ENCODE measurements around the gene OR5AU1.
"Not testable (repeated sequence)": the region's sequence is repeated elsewhere in the genome, so short reads cannot be mapped to it uniquely, and the experiment has no call there.

The OR5AU1 gene

GRCh38 chr14:21194597-21194996 is 38.7 kb upstream of the OR5AU1 start:
- H3K36me3 ChIP-seq (ENCODE audit: control insufficient read depth, insufficient read depth, low read length): no peaks in the 10 kb centered on the region
- H3K4me1 ChIP-seq (ENCODE audit: control insufficient read depth, insufficient read depth, low read length): peaks cover 6% of the 10 kb centered on the region
- no peak overlapping the region for H3K4me3 ChIP-seq (ENCODE audit: low read length)
- no peaks in the 10 kb centered on the region for H3K9me3 ChIP-seq (ENCODE audit: control insufficient read depth, low read length)
- H3K9ac ChIP-seq (ENCODE audit: low read length): no peak overlapping the region
- peaks cover 11% of the 10 kb centered on the region for H3K27me3 ChIP-seq (ENCODE audit: control insufficient read depth, insufficient read depth, low read length)

DNA sequence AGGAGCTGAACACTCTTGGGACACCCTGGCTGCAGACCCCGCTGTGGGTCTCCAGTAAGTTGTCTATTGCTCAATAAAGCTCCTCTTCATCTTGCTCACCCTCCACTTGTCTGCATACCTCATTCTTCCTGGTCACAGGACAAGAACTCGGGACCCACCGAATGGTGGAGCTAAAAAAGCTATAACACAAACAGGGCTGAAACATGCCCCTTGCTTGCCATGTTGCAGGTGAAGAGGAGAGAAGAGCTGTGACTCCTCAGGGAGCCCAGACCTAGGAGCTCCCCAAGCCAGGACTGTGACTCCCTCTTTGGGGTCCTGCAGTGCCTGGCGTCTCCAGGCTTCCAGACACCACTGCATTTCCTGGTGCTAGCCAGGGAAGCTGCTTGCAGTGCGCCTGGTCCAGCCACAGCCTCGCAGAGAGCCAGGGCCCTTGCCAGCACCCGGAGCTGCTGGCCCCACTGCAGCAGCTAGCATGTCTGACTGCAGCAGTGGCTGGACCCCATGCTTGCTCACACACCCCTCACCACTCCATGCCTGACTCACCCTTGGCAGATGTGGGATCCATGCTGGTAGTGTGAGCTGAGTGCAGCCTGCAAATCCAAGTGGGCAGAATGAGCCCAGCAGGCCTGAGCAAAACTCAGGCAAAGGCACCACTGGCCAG is 37.1 kb upstream of the OR5AU1 start:
- H3K9me3 ChIP-seq (ENCODE audit: control insufficient read depth, low read length): no peaks in the 10 kb centered on the region
- no peak overlapping the region for H3K4me3 ChIP-seq (ENCODE audit: low read length)
- peaks cover 6% of the 10 kb centered on the region for H3K4me1 ChIP-seq (ENCODE audit: control insufficient read depth, insufficient read depth, low read length)
- no peaks in the 10 kb centered on the region for H3K36me3 ChIP-seq (ENCODE audit: control insufficient read depth, insufficient read depth, low read length)
- H3K27me3 ChIP-seq (ENCODE audit: control insufficient read depth, insufficient read depth, low read length): peaks cover 11% of the 10 kb centered on the region
- H3K9ac ChIP-seq (ENCODE audit: low read length): no peak overlapping the region

DNA sequence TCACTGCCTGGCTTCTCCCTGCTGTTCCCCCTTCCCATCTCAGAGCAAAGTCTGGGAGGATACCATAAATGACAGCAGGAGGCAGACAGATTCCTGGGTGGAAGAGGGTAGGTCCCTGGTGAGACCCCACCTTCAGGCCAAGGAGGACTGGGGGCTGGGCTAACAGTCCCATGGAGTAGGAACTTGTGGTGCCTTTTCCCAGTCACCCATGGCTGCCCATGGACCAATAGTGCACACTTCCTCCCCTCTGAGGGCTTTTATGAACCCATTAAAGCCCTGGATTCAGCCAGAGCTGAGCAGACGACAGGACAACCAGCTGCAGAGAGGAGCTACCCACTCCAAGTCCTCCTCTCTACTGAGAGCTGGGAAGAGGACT is 36.6 kb upstream of the OR5AU1 start:
- Histone ChIP-seq H3K36me3 (ENCODE audit: control insufficient read depth, insufficient read depth, low read length) (no peaks in the 10 kb centered on the region), H3K27me3 (ENCODE audit: control insufficient read depth, insufficient read depth, low read length) (peaks cover 11% of the 10 kb centered on the region), H3K4me1 (ENCODE audit: control insufficient read depth, insufficient read depth, low read length) (peaks cover 6% of the 10 kb centered on the region), H3K9ac (ENCODE audit: low read length) (no peak overlapping the region), H3K4me3 (ENCODE audit: low read length) (no peak overlapping the region), H3K9me3 (ENCODE audit: control insufficient read depth, low read length) (no peaks in the 10 kb centered on the region)

GRCh38 chr14:21191809-21192446 is 36.1 kb upstream of the OR5AU1 start:
- Histone ChIP-seq H3K4me1 (ENCODE audit: control insufficient read depth, insufficient read depth, low read length) (peaks cover 6% of the 10 kb centered on the region), H3K27me3 (ENCODE audit: control insufficient read depth, insufficient read depth, low read length) (peaks cover 11% of the 10 kb centered on the region), H3K9me3 (ENCODE audit: control insufficient read depth, low read length) (no peaks in the 10 kb centered on the region), H3K4me3 (ENCODE audit: low read length) (no peak overlapping the region), H3K9ac (ENCODE audit: low read length) (no peak overlapping the region), H3K36me3 (ENCODE audit: control insufficient read depth, insufficient read depth, low read length) (no peaks in the 10 kb centered on the region)

DNA sequence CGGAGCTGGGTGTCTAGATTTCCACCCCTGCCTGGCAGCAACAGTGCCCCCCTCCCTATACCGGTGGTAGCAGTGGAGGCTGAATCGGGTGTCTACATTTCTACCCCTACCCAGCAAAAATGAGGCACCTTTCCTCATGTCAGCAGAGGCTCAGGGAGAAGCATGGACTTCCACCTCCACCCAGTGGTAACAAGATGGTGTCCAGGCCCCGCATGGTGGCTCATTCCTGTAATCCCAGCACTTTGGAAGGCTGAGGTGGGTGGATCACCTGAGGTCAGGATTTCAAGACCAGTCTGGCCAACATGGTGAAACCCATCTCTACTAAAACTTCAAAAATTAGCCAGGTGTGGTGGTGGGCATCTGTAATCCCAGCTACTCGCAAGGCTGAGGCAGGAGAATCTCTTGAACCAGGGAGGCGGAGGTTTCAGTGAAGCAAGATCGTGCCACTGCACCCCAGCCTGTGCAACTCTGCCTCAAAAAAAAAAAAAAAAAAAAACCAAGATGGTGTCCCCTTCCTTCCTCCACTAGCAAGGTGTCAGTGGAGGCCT is 35.5 kb upstream of the OR5AU1 start:
- no peak overlapping the region for H3K4me3 ChIP-seq (ENCODE audit: low read length)
- no peaks in the 10 kb centered on the region for H3K36me3 ChIP-seq (ENCODE audit: control insufficient read depth, insufficient read depth, low read length)

DNA sequence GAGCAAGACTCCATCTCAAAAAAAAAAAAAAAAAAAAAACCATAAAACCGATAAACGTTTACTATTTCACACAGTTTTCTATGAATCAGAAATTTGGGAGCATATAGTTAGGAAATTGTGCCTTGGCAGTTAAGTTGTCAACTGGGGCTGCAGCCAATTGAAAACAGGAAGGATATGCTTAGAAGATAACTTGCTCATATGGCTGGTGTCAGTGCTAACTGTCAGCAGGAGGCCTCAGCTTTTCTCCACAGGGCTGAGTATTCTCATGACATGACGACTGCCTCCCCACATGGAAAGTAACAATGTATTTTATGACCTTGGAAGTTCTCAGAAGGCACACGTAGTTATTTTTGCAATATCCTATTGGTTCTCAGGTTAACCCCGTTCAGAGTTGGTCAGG is 29.6 kb upstream of the OR5AU1 start:
- H3K9ac ChIP-seq (ENCODE audit: low read length): no peak overlapping the region
- no peaks in the 10 kb centered on the region for H3K36me3 ChIP-seq (ENCODE audit: control insufficient read depth, insufficient read depth, low read length)
- H3K27me3 ChIP-seq (ENCODE audit: control insufficient read depth, insufficient read depth, low read length): no peaks in the 10 kb centered on the region
- H3K4me1 ChIP-seq (ENCODE audit: control insufficient read depth, insufficient read depth, low read length): no peaks in the 10 kb centered on the region
- no peaks in the 10 kb centered on the region for H3K9me3 ChIP-seq (ENCODE audit: control insufficient read depth, low read length)
- no peak overlapping the region for H3K4me3 ChIP-seq (ENCODE audit: low read length)

More for the DNA sequence above, 35.5 kb upstream of the OR5AU1 start:
- Histone ChIP-seq H3K27me3 (ENCODE audit: control insufficient read depth, insufficient read depth, low read length) (peaks cover 11% of the 10 kb centered on the region), H3K4me1 (ENCODE audit: control insufficient read depth, insufficient read depth, low read length) (peaks cover 6% of the 10 kb centered on the region), H3K9me3 (ENCODE audit: control insufficient read depth, low read length) (no peaks in the 10 kb centered on the region), H3K9ac (ENCODE audit: low read length) (no peak overlapping the region)

DNA sequence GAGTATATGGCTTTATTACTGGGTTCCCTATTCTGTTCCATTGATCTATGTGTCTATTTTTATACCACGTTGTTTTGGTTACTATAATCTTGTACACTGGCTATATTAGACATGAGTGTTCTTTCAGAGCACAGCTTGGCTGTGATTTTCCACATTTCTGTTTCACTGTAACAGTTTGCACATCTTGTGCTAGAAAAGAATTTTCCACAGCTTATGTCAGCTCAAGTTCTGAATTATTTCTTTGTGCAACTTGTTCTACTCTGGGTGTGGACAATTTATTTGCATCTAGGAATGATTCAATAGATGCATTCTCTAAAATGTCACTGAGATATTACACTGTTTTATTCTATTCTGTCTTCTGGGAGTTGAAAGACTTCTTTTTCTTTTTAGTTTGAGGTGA is 28.4 kb upstream of the OR5AU1 start:
- Histone ChIP-seq H3K4me3 (ENCODE audit: low read length) (no peak overlapping the region), H3K27me3 (ENCODE audit: control insufficient read depth, insufficient read depth, low read length) (no peaks in the 10 kb centered on the region), H3K4me1 (ENCODE audit: control insufficient read depth, insufficient read depth, low read length) (no peaks in the 10 kb centered on the region), H3K9ac (ENCODE audit: low read length) (no peak overlapping the region), H3K9me3 (ENCODE audit: control insufficient read depth, low read length) (no peaks in the 10 kb centered on the region), H3K36me3 (ENCODE audit: control insufficient read depth, insufficient read depth, low read length) (no peaks in the 10 kb centered on the region)

GRCh38 chr14:21182166-21182565 is 26.3 kb upstream of the OR5AU1 start:
- no peaks in the 10 kb centered on the region for H3K27me3 ChIP-seq (ENCODE audit: control insufficient read depth, insufficient read depth, low read length)
- no peak overlapping the region for H3K9ac ChIP-seq (ENCODE audit: low read length)
- H3K4me1 ChIP-seq (ENCODE audit: control insufficient read depth, insufficient read depth, low read length): no peaks in the 10 kb centered on the region
- H3K4me3 ChIP-seq (ENCODE audit: low read length): no peak overlapping the region
- H3K36me3 ChIP-seq (ENCODE audit: control insufficient read depth, insufficient read depth, low read length): no peaks in the 10 kb centered on the region
- no peaks in the 10 kb centered on the region for H3K9me3 ChIP-seq (ENCODE audit: control insufficient read depth, low read length)

DNA sequence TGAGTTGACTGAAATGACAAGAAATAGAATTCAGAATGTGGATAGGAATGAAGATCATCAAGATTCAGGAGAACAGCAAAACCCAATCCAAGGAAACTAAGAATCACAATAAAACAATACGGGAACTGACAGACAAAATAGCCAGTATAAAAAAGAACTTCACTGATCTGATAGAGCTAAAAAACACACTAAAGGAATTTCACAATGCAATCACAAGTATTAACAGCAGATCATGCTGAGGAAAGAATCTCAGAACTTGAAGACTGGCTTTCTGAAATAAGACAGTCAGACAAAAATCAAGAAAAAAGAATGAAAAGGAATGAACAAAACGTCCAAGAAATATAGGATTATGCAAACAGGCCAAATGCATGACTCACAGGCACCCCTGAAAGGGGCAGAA is 15.3 kb upstream of the OR5AU1 start:
- peaks cover 4% of the 10 kb centered on the region for H3K27me3 ChIP-seq (ENCODE audit: control insufficient read depth, insufficient read depth, low read length)
- no peak overlapping the region for H3K9ac ChIP-seq (ENCODE audit: low read length)
- no peaks in the 10 kb centered on the region for H3K4me1 ChIP-seq (ENCODE audit: control insufficient read depth, insufficient read depth, low read length)
- H3K4me3 ChIP-seq (ENCODE audit: low read length): no peak overlapping the region
- no peaks in the 10 kb centered on the region for H3K36me3 ChIP-seq (ENCODE audit: control insufficient read depth, insufficient read depth, low read length)
- no peaks in the 10 kb centered on the region for H3K9me3 ChIP-seq (ENCODE audit: control insufficient read depth, low read length)

DNA sequence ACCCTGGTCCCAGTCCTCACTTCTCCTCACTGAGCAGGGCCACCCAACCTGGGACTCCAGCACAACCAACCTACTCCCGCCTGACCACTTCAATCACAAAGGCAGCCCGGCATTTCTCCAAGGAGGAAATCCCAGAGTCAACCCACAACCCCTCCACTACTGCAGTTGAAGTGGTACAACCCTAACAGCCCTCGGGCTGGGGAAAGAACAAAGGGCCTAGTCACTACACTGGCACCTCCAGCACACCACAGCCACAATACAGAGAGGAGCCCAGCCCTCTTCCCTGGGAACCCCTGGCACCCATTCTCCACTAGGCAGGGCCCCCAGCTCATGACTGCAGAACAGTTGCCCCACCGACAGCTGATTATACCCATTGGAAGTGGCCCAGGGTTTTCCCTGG is 13.7 kb upstream of the OR5AU1 start:
- no peaks in the 10 kb centered on the region for H3K9me3 ChIP-seq (ENCODE audit: control insufficient read depth, low read length)

DNA sequence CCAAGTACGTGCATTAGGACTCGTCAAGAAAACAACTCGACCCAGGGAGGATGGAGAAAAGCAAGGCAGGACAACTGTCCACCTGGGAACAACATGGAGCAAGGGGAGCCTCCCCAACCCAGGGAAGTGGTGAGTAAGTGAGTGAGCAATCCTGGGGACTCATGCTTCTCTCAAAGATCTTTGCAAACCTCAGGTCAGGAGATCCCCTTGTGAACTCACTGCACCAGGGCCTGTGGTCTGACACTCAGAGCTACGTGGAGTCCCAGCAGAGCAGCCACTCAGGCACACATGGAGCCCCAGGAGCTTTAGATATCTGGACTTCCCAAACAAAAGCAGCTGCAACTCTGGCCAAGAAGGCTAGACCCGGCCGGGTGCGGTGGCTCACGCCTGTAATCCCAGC is 12.2 kb upstream of the OR5AU1 start:
- H3K9me3 ChIP-seq (ENCODE audit: control insufficient read depth, low read length): no peaks in the 10 kb centered on the region
- H3K9ac ChIP-seq (ENCODE audit: low read length): no peak overlapping the region
- no peaks in the 10 kb centered on the region for H3K4me1 ChIP-seq (ENCODE audit: control insufficient read depth, insufficient read depth, low read length)
- no peaks in the 10 kb centered on the region for H3K36me3 ChIP-seq (ENCODE audit: control insufficient read depth, insufficient read depth, low read length)
- no peak overlapping the region for H3K4me3 ChIP-seq (ENCODE audit: low read length)
- H3K27me3 ChIP-seq (ENCODE audit: control insufficient read depth, insufficient read depth, low read length): peaks cover 4% of the 10 kb centered on the region

More for the DNA sequence above, 13.7 kb upstream of the OR5AU1 start:
- Histone ChIP-seq H3K36me3 (ENCODE audit: control insufficient read depth, insufficient read depth, low read length) (no peaks in the 10 kb centered on the region), H3K4me1 (ENCODE audit: control insufficient read depth, insufficient read depth, low read length) (no peaks in the 10 kb centered on the region), H3K4me3 (ENCODE audit: low read length) (no peak overlapping the region), H3K27me3 (ENCODE audit: control insufficient read depth, insufficient read depth, low read length) (peaks cover 4% of the 10 kb centered on the region), H3K9ac (ENCODE audit: low read length) (no peak overlapping the region)

DNA sequence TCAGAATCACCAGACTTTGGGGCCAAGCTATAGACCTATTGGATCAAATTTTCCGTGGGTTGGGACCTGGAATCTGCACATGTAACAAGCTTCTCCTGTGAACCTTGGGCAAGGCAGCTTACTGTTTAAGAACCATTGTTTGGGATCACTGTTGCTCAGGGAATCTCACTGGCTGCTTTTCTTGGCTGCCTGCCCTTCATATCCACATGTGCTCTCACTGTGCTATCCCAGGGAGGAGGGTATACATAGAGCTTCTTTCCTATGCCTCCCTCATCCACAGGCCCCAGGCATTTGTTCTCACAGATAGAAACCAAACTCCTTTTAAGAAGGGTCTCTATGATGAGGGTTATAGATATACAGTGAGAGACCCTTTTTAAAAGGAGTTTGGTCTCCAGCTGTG is 9.8 kb upstream of the OR5AU1 start:
- not testable (repeated sequence) for H3K27me3 ChIP-seq (ENCODE audit: control insufficient read depth, insufficient read depth, low read length); H3K4me1 ChIP-seq (ENCODE audit: control insufficient read depth, insufficient read depth, low read length); H3K9ac ChIP-seq (ENCODE audit: low read length); H3K9me3 ChIP-seq (ENCODE audit: control insufficient read depth, low read length); H3K36me3 ChIP-seq (ENCODE audit: control insufficient read depth, insufficient read depth, low read length); H3K4me3 ChIP-seq (ENCODE audit: low read length)

Data from mucosa of stomach (tissue), 1 donor.